Measurements from ENCODE around the gene ITFG1. TPM values are rescaled to one million over a fixed set of nuclear protein-coding genes. Genes with fewer than 3 reads are reported as not detected.

Gene ITFG1
- total RNA-seq, 1 experiment from 2014 or later, result 38.2 TPM

GRCh38 chr16:47416869-47417268 is 44.0 kb downstream of the ITFG1 start:
- Mint-ChIP-seq H3K4me3 (ENCODE audit: unreplicated experiment) (no peak overlapping the region), H3K27me3 (ENCODE audit: insufficient read depth, unreplicated experiment) (no peaks in the 10 kb centered on the region), H3K9me3 (ENCODE audit: unreplicated experiment) (no peaks in the 10 kb centered on the region), H3K36me3 (ENCODE audit: insufficient read depth, unreplicated experiment) (no peaks in the 10 kb centered on the region), H3K27ac (ENCODE audit: unreplicated experiment) (no peak overlapping the region), H3K4me1 (ENCODE audit: low read depth, unreplicated experiment) (no peaks in the 10 kb centered on the region)
- Histone ChIP-seq H3K9me3 (no peaks in the 10 kb centered on the region), H3K4me1 (no peaks in the 10 kb centered on the region), H3K27me3 (replicated peaks; ENCODE audit: control insufficient read depth, insufficient read depth, low read length) (no peaks in the 10 kb centered on the region), H3K4me3 (ENCODE audit: low read depth, low read length) (no peak overlapping the region), H3K36me3 (ENCODE audit: control insufficient read depth, insufficient read depth, low read length) (no peaks in the 10 kb centered on the region; the same call in 1 of the 2 replicates)
- no peak for DNase-seq
- ChIA-PET CTCF (no interaction called here), POLR2A (no interaction called here)
- intact Hi-C loops (cut with micrococcal nuclease; ENCODE audit: unreplicated experiment), result no loop called here
- no peak for TF ChIP-seq CTCF (IDR thresholded peaks at IDR 0.05; ENCODE audit: insufficient read depth in 1 of 2, low read depth in 1 of 2, low read length in 1 of 2, severe bottlenecking in 1 of 2, unreplicated experiment in 1 of 2)
- BruUV-seq (replicated peaks), result no TSS peak

GRCh38 chr16:47413041-47413440 is 47.8 kb downstream of the ITFG1 start:
- no peaks in the 10 kb centered on the region for H3K9me3 ChIP-seq
- no peaks in the 10 kb centered on the region for H3K27me3 ChIP-seq (replicated peaks; ENCODE audit: control insufficient read depth, insufficient read depth, low read length)
- no peak for TF ChIP-seq CTCF (IDR thresholded peaks at IDR 0.05; ENCODE audit: insufficient read depth in 1 of 2, low read depth in 1 of 2, low read length in 1 of 2, severe bottlenecking in 1 of 2, unreplicated experiment in 1 of 2)
- H3K36me3 ChIP-seq (ENCODE audit: control insufficient read depth, insufficient read depth, low read length), result no peaks in the 10 kb centered on the region; the same call in 1 of the 2 replicates
- no peak overlapping the region for H3K4me3 ChIP-seq (ENCODE audit: low read depth, low read length)
- Mint-ChIP-seq H3K36me3 (ENCODE audit: insufficient read depth, unreplicated experiment) (no peaks in the 10 kb centered on the region), H3K9me3 (ENCODE audit: unreplicated experiment) (no peaks in the 10 kb centered on the region), H3K4me3 (ENCODE audit: unreplicated experiment) (no peak overlapping the region), H3K27ac (ENCODE audit: unreplicated experiment) (no peak overlapping the region), H3K27me3 (ENCODE audit: insufficient read depth, unreplicated experiment) (no peaks in the 10 kb centered on the region), H3K4me1 (ENCODE audit: low read depth, unreplicated experiment) (no peaks in the 10 kb centered on the region)
- no TSS peak for BruUV-seq (replicated peaks)
- CTCF ChIA-PET, result interaction anchor here (0.6 kb wide), 1 partner anchor 40 kb away, joined by 4 read pairs; no protein-coding TSS in a partner anchor
- intact Hi-C loops (cut with micrococcal nuclease; ENCODE audit: unreplicated experiment), result no loop called here
- H3K4me1 ChIP-seq, result no peaks in the 10 kb centered on the region
- POLR2A ChIA-PET, result no interaction called here
- DNase-seq, result no peak

- no TSS peak for BruUV-seq (replicated peaks)
- intact Hi-C loops (cut with micrococcal nuclease; ENCODE audit: unreplicated experiment), result no loop called here
- ChIA-PET POLR2A (no interaction called here), CTCF (no interaction called here)
- H3K4me3 ChIP-seq (ENCODE audit: low read depth, low read length), result no peak overlapping the region
- no peak for TF ChIP-seq CTCF (IDR thresholded peaks at IDR 0.05; ENCODE audit: insufficient read depth in 1 of 2, low read depth in 1 of 2, low read length in 1 of 2, severe bottlenecking in 1 of 2, unreplicated experiment in 1 of 2)
- DNase-seq, result no peak
- no peaks in the 10 kb centered on the region for H3K9me3 Mint-ChIP-seq (ENCODE audit: unreplicated experiment)
- H3K4me3 Mint-ChIP-seq (ENCODE audit: unreplicated experiment), result no peak overlapping the region
- H3K27me3 ChIP-seq (replicated peaks; ENCODE audit: control insufficient read depth, insufficient read depth, low read length), result no peaks in the 10 kb centered on the region
- H3K36me3 Mint-ChIP-seq (ENCODE audit: insufficient read depth, unreplicated experiment), result no peaks in the 10 kb centered on the region
- H3K36me3 ChIP-seq (ENCODE audit: control insufficient read depth, insufficient read depth, low read length), result no peaks in the 10 kb centered on the region
- H3K9me3 ChIP-seq, result no peaks in the 10 kb centered on the region
- H3K4me1 ChIP-seq, result no peaks in the 10 kb centered on the region
- H3K27ac Mint-ChIP-seq (ENCODE audit: unreplicated experiment), result no peak overlapping the region
- H3K27me3 Mint-ChIP-seq (ENCODE audit: insufficient read depth, unreplicated experiment), result no peaks in the 10 kb centered on the region
- no peaks in the 10 kb centered on the region for H3K4me1 Mint-ChIP-seq (ENCODE audit: low read depth, unreplicated experiment)
Measured at GRCh38 chr16:47408491-47408890, 52.4 kb downstream of the ITFG1 start.
